B cell (primary cell): ENCODE results near the gene FCF1. TPM values are rescaled to one million over a fixed set of nuclear protein-coding genes. Genes with fewer than 3 reads are reported as not detected.

Source experiments
- ATAC-seq: fragments of 200-7000 bp; cut with Tn5 transposase; one replicate; pipeline ENCODE4 v1.10.0; 2021; ENCODE audit warnings: low read depth, mild to moderate bottlenecking, moderate number of reproducible peaks, moderate library complexity
- CTCF ChIA-PET: fragments of 350-600 bp; sonication (Branson Sonifier 250); formaldehyde crosslinking; loops from one replicate; lab custom pipeline; 2021; ENCODE audit warnings: antibody characterized with exemption, inconsistent platforms; lab: Charles Lee
- POLR2A ChIA-PET: fragments of 350-600 bp; sonication (Branson Sonifier 250); formaldehyde crosslinking; loops from one replicate; lab custom pipeline; 2021; ENCODE audit warnings: antibody characterized with exemption; lab: Charles Lee
- DNase-seq: peaks from one replicate; pipeline ENCODE4 v3.0.0; 2013
- H2AFZ ChIP-seq: 2 replicates; pipeline ENCODE4 v1.6.1; 2012; ENCODE audit warnings: mild to moderate bottlenecking, low read depth, low read length; ENCODE audit not compliant: insufficient read depth, poor library complexity, severe bottlenecking
- H3K27ac ChIP-seq, 2 donors: 1 replicate in 1 of 2; 2 replicates in 1 of 2; pipeline ENCODE4 v1.5.1; 2012 to 2013; ENCODE audit warnings: low read length in 2 of 2, mild to moderate bottlenecking in 2 of 2, moderate library complexity in 1 of 2
- H3K27me3 ChIP-seq, 4 experiments: fragments of 200-600 bp in 1 of 4; sonication (generic) in 1 of 4; replicated peaks in 1 of 4; 1 replicate in 2 of 4; 2 replicates in 2 of 4; pipeline versions ENCODE4 v1.6.1 to v1.7.0; 2013 to 2016; ENCODE audit warnings: low read length in 3 of 4, mild to moderate bottlenecking in 2 of 4, mixed read lengths in 1 of 4, moderate library complexity in 1 of 4; ENCODE audit not compliant: insufficient read depth in 4 of 4, control insufficient read depth in 3 of 4; ENCODE audit errors: control extremely low read depth in 1 of 4
- H3K36me3 ChIP-seq, 2 experiments: replicated peaks in 1 of 2; 1 replicate in 1 of 2; 2 replicates in 1 of 2; pipeline versions ENCODE4 v1.6.1 to v1.7.1; 2013; ENCODE audit warnings: low read length in 1 of 2; ENCODE audit not compliant: insufficient read depth in 2 of 2, control insufficient read depth in 1 of 2; ENCODE audit errors: control extremely low read depth in 1 of 2, extremely low read depth in 1 of 2
- H3K4me1 ChIP-seq, 2 donors: fragments of 200-600 bp in 1 of 2; sonication (generic) in 1 of 2; 1 replicate in 1 of 2; 2 replicates in 1 of 2; pipeline versions ENCODE4 v1.5.1 to v1.6.1; 2013 to 2017; ENCODE audit warnings: low read length in 2 of 2; ENCODE audit not compliant: control insufficient read depth in 2 of 2, insufficient read depth in 2 of 2
- H3K4me2 ChIP-seq: replicated peaks from 2 replicates; pipeline ENCODE3; 2012; ENCODE audit warnings: mild to moderate bottlenecking, low read depth, low read length; ENCODE audit not compliant: poor library complexity, severe bottlenecking
- H3K4me3 ChIP-seq, 5 experiments: fragments of 200-600 bp in 1 of 5; sonication (generic) in 1 of 5; 1 replicate in 3 of 5; 2 replicates in 2 of 5; pipeline versions ENCODE4 v1.5.1 to v1.7.0; 2011 to 2016; ENCODE audit warnings: low read length in 4 of 5, mild to moderate bottlenecking in 4 of 5, low read depth in 2 of 5, control low read depth in 1 of 5, moderate library complexity in 1 of 5; ENCODE audit not compliant: insufficient read depth in 1 of 5; ENCODE audit errors: control extremely low read depth in 1 of 5, extremely low read depth in 1 of 5
- H3K79me2 ChIP-seq: fragments of 200-600 bp; sonication (generic); one replicate; pipeline ENCODE4 v1.6.0; 2016; ENCODE audit warnings: low read length; ENCODE audit not compliant: control insufficient read depth, insufficient read depth
- H3K9ac ChIP-seq: fragments of 200-600 bp; sonication (generic); 2 replicates; pipeline ENCODE4 v1.6.1; 2017; ENCODE audit warnings: mild to moderate bottlenecking, low read length, moderate library complexity
- H3K9me3 ChIP-seq, 3 donors: one replicate each; pipeline versions ENCODE4 v1.6.1 to v1.7.1; 2013; ENCODE audit warnings: low read length in 2 of 3; ENCODE audit not compliant: control insufficient read depth in 2 of 3, insufficient read depth in 1 of 3; ENCODE audit errors: control extremely low read depth in 1 of 3
- H4K20me1 ChIP-seq: 2 replicates; pipeline ENCODE4 v1.6.0; 2012; ENCODE audit warnings: mild to moderate bottlenecking, low read length; ENCODE audit not compliant: insufficient read depth, control insufficient read depth, poor library complexity, severe bottlenecking
- H3K27ac Mint-ChIP-seq: one replicate; pipeline ENCODE4 v1.8.0; 2021; ENCODE audit warnings: mixed read lengths
- H3K27me3 Mint-ChIP-seq: one replicate; pipeline ENCODE4 v1.8.0; 2021; ENCODE audit warnings: mixed read lengths
- H3K4me1 Mint-ChIP-seq: one replicate; pipeline ENCODE4 v1.8.0; 2021; ENCODE audit warnings: mixed read lengths
- H3K4me3 Mint-ChIP-seq: one replicate; pipeline ENCODE4 v1.8.0; 2021; ENCODE audit warnings: mixed read lengths
- H3K9me3 Mint-ChIP-seq: one replicate; pipeline ENCODE4 v1.8.0; 2022; ENCODE audit warnings: mixed read lengths; ENCODE audit not compliant: insufficient read depth
- CTCF ChIP-seq: fragments of 200-600 bp; IDR thresholded peaks from one replicate; pipeline ENCODE4 v1.8.0; 2022; ENCODE audit warnings: antibody characterized with exemption, mild to moderate bottlenecking
- EZH2 ChIP-seq: IDR thresholded peaks from 2 replicates; pipeline ENCODE4 v1.6.1; 2012; ENCODE audit warnings: borderline replicate concordance, low read depth, mild to moderate bottlenecking, moderate library complexity, low read length; ENCODE audit not compliant: insufficient read depth, poor library complexity, severe bottlenecking
- WGBS: methylation state at CpG from one replicate; pipeline ENCODE4 v1.1.5; 2013; ENCODE audit warnings: missing lambda C conversion rate; ENCODE audit not compliant: insufficient coverage; 5-methylcytosine and 5-hydroxymethylcytosine counted together
- intact Hi-C: fragments of 100-400 bp; cut with micrococcal nuclease; formaldehyde crosslinking; loops from one replicate; pipeline ENCODE4 v1.10.0; 2022
- polyA plus RNA-seq: library from polyadenylated mRNA; depleted of rRNA; stranded (reverse); fragments of >200 nt; gene quantifications from 2 replicates; pipeline ENCODE4 v1.2.3, GENCODE V29; 2012
- total RNA-seq, 2 donors: library from RNA; stranded (reverse); fragments of 120-200 nt in 1 of 2; gene quantifications; 1 replicate in 1 of 2; 2 replicates in 1 of 2; pipeline versions ENCODE4 v1.2.3 to v1.2.4, GENCODE V29; 2013 to 2022

FCF1 gene
- total and polyA plus RNA-seq, 2 donors (not counting 1 experiment from before 2014, with no cell fraction given): 21.1 to 41.6 TPM

GRCh38 chr14:74771399-74771798 lies 58.5 kb downstream of the FCF1 start:
- Mint-ChIP-seq H3K27ac (peak overlapping the region; percentile 2), H3K4me1 (peaks cover 45% of the 10 kb centered on the region), H3K9me3 (no peaks in the 10 kb centered on the region), H3K27me3 (no peaks in the 10 kb centered on the region), H3K4me3 (no peak overlapping the region)
- Histone ChIP-seq H3K27ac (no peak overlapping the region), H2AFZ (no peak overlapping the region), H3K4me1 (peaks cover 14 to 19% of the 10 kb centered on the region in 2 donors), H3K4me3 (no peak overlapping the region), H3K27me3 (no peaks in the 10 kb centered on the region), H3K9me3 (no peaks in the 10 kb centered on the region), H4K20me1 (no peaks in the 10 kb centered on the region), H3K79me2 (peaks cover 86% of the 10 kb centered on the region), H3K36me3 (peaks cover 3 to 12% of the 10 kb centered on the region in 2 experiments), H3K9ac (no peak overlapping the region), H3K4me2 (no peak overlapping the region)
- no peak for DNase-seq
- no peak for ATAC-seq
- CTCF ChIA-PET: no interaction called here
- POLR2A ChIA-PET: no interaction called here
- TF ChIP-seq CTCF: no peak
- TF ChIP-seq EZH2: no peak
- intact Hi-C loops: no loop called here
- WGBS: 100% methylated on average over 5 of the region's 5 CpGs

- Histone ChIP-seq H3K27ac (peak overlapping the region in 1 of 2 donors; percentile 40), H3K79me2 (peaks cover 39% of the 10 kb centered on the region), H3K4me2 (no peak overlapping the region), H3K4me1 (no peaks in the 10 kb centered on the region), H3K9me3 (peaks cover 0 to 3% (median 0%) of the 10 kb centered on the region in 3 donors), H3K4me3 (no peak overlapping the region), H3K27me3 (no peaks in the 10 kb centered on the region), H2AFZ (no peak overlapping the region), H4K20me1 (no peaks in the 10 kb centered on the region), H3K9ac (no peak overlapping the region), H3K36me3 (peaks cover 0 to 64% of the 10 kb centered on the region in 2 experiments)
- no peak for ATAC-seq
- Mint-ChIP-seq H3K4me1 (peaks cover 2% of the 10 kb centered on the region), H3K9me3 (no peaks in the 10 kb centered on the region), H3K27ac (no peak overlapping the region), H3K27me3 (no peaks in the 10 kb centered on the region), H3K4me3 (no peak overlapping the region)
- ChIA-PET CTCF (interaction anchor here (1.1 to 1.8 kb wide), 3 partner anchors 20 to 176 kb away, joined by 3 to 9 read pairs (median 6); no protein-coding TSS in a partner anchor), POLR2A (no interaction called here)
- no peak for TF ChIP-seq EZH2
- no peak for TF ChIP-seq CTCF
- no peak for DNase-seq
- intact Hi-C loops: no loop called here
These were observed 71.7 kb downstream of the FCF1 start for GRCh38 chr14:74784634-74785033.
